Neural cell (in vitro differentiated cells): ENCODE measurements around the gene KRTAP9-8. TPM values are rescaled to one million over a fixed set of nuclear protein-coding genes. Genes with fewer than 3 reads are reported as not detected.

Experiments used
- H2AFZ ChIP-seq: fragments of 200-600, 300-800 bp; sonication (generic), shearing (Covaris generic); 2 replicates; pipeline ENCODE4 v1.6.0; 2014; ENCODE audit warnings: low read depth, mild to moderate bottlenecking, antibody characterized with exemption, low read length, moderate library complexity
- H3F3A ChIP-seq: fragments of 200-600 bp; shearing (Covaris generic); 2 replicates; pipeline ENCODE4 v1.6.1; 2016; ENCODE audit warnings: mild to moderate bottlenecking, moderate library complexity, mixed read lengths, antibody characterized with exemption, low read length; ENCODE audit not compliant: insufficient read depth, poor library complexity, severe bottlenecking
- H3K27ac ChIP-seq: fragments of 200-600, 300-800 bp; sonication (generic), shearing (Covaris generic); 2 replicates; pipeline ENCODE4 v1.5.1; 2014; ENCODE audit warnings: mild to moderate bottlenecking, low read length, moderate library complexity
- H3K27me3 ChIP-seq: fragments of 300-800, 200-600 bp; sonication (generic), shearing (Covaris generic); 2 replicates; pipeline ENCODE4 v1.6.0; 2014; ENCODE audit warnings: mild to moderate bottlenecking, low read depth, low read length, moderate library complexity; ENCODE audit not compliant: insufficient read depth
- H3K36me3 ChIP-seq: fragments of 300-800, 200-600 bp; sonication (generic), shearing (Covaris generic); 2 replicates; pipeline ENCODE4 v1.5.1; 2014; ENCODE audit warnings: mild to moderate bottlenecking, antibody characterized with exemption, low read length, moderate library complexity; ENCODE audit not compliant: insufficient read depth
- H3K4me2 ChIP-seq: fragments of 300-800, 200-600 bp; sonication (generic), shearing (Covaris generic); 2 replicates; pipeline ENCODE4 v1.6.0; 2014; ENCODE audit warnings: mild to moderate bottlenecking, low read length
- H3K4me3 ChIP-seq: fragments of 300-800, 200-600 bp; sonication (generic), shearing (Covaris generic); 2 replicates; pipeline ENCODE4 v1.5.1; 2014; ENCODE audit warnings: mild to moderate bottlenecking, low read length, moderate library complexity
- H3K79me2 ChIP-seq: fragments of 200-600 bp; shearing (Covaris generic); replicated peaks from 2 replicates; pipeline ENCODE4 v1.6.0; 2014; ENCODE audit warnings: mild to moderate bottlenecking, low read length, moderate library complexity; ENCODE audit not compliant: insufficient read depth
- H3K9ac ChIP-seq: fragments of 300-800, 200-600 bp; sonication (generic), shearing (Covaris generic); 2 replicates; pipeline ENCODE4 v1.6.1; 2016; ENCODE audit warnings: mild to moderate bottlenecking, low read length, mixed read lengths
- H3K9me2 ChIP-seq: fragments of 200-600 bp; shearing (Covaris generic); 2 replicates; pipeline ENCODE4 v1.6.1; 2016; ENCODE audit warnings: mild to moderate bottlenecking, low read length, mixed read lengths; ENCODE audit not compliant: insufficient read depth
- H3K9me3 ChIP-seq: fragments of 200-600, 300-800 bp; sonication (generic), shearing (Covaris generic); 2 replicates; pipeline ENCODE4 v1.6.1; 2016; ENCODE audit warnings: mild to moderate bottlenecking, mixed run types, low read length, moderate library complexity, mixed read lengths
- H4K20me1 ChIP-seq: fragments of 200-600 bp; shearing (Covaris generic); 2 replicates; pipeline ENCODE4 v1.6.1; 2016; ENCODE audit warnings: mild to moderate bottlenecking, mixed run types; ENCODE audit not compliant: insufficient read depth
- CTCF ChIP-seq: fragments of 450-650 bp; IDR thresholded peaks from 2 replicates; pipeline ENCODE4 v1.5.1; 2014; ENCODE audit warnings: antibody characterized with exemption, mild to moderate bottlenecking, moderate library complexity; ENCODE audit not compliant: poor library complexity, severe bottlenecking
- EP300 ChIP-seq: fragments of 450-650 bp; conservative IDR thresholded peaks from 2 replicates; pipeline ENCODE4 v1.6.1; 2014; ENCODE audit warnings: antibody characterized with exemption, mild to moderate bottlenecking, moderate library complexity; ENCODE audit not compliant: poor library complexity, severe bottlenecking
- EZH2 ChIP-seq: fragments of 200-600, 300-800 bp; shearing (Covaris generic), sonication (generic); IDR thresholded peaks from 2 replicates; pipeline ENCODE4 v1.6.1; 2014; ENCODE audit warnings: antibody characterized with exemption, low read length, borderline replicate concordance, mild to moderate bottlenecking; ENCODE audit not compliant: insufficient read depth, poor library complexity, severe bottlenecking
- MXI1 ChIP-seq: fragments of 450-650 bp; conservative IDR thresholded peaks from 2 replicates; pipeline ENCODE4 v1.6.1; 2014; ENCODE audit warnings: antibody characterized with exemption, mild to moderate bottlenecking; ENCODE audit not compliant: poor library complexity, severe bottlenecking
- POLR2AphosphoS5 ChIP-seq: IDR thresholded peaks from 2 replicates; pipeline ENCODE4 v1.6.1; 2012
- RAD21 ChIP-seq: fragments of 450-650 bp; conservative IDR thresholded peaks from 2 replicates; pipeline ENCODE4 v1.6.1; 2014; ENCODE audit warnings: antibody characterized with exemption, mild to moderate bottlenecking, moderate library complexity
- REST ChIP-seq: IDR thresholded peaks from 2 replicates; pipeline ENCODE4 v1.6.1; 2012; ENCODE audit warnings: borderline replicate concordance
- SMC3 ChIP-seq: fragments of 450-650 bp; conservative IDR thresholded peaks from 2 replicates; pipeline ENCODE4 v1.6.1; 2014; ENCODE audit warnings: antibody characterized with exemption, mild to moderate bottlenecking, moderate library complexity; ENCODE audit not compliant: poor library complexity
- TAF1 ChIP-seq: IDR thresholded peaks from 2 replicates; pipeline ENCODE4 v1.6.1; 2012; ENCODE audit warnings: low read depth
- polyA plus RNA-seq: library from polyadenylated mRNA; depleted of rRNA; stranded (reverse); fragments of >200 nt; gene quantifications from 2 replicates; pipeline ENCODE4 v1.2.3, GENCODE V29; 2014

The KRTAP9-8 gene
- polyA plus RNA-seq, 1 donor from 2014 or later, result not detected

GRCh38 chr17:41264599-41264998 is 26.8 kb downstream of the KRTAP9-8 start:
- Histone ChIP-seq H4K20me1 (no peaks in the 10 kb centered on the region), H3K4me3 (no peak overlapping the region), H3K36me3 (no peaks in the 10 kb centered on the region), H3K9ac (no peak overlapping the region), H3K9me2 (no peaks in the 10 kb centered on the region), H2AFZ (no peak overlapping the region), H3K9me3 (no peaks in the 10 kb centered on the region), H3K79me2 (no peaks in the 10 kb centered on the region), H3K27ac (no peak overlapping the region), H3K27me3 (no peaks in the 10 kb centered on the region), H3K4me2 (no peak overlapping the region), H3F3A (no peaks in the 10 kb centered on the region)
- TF ChIP-seq TAF1 (no peak), SMC3 (no peak), MXI1 (no peak), EP300 (no peak), EZH2 (no peak), REST (no peak), CTCF (no peak), RAD21 (no peak), POLR2AphosphoS5 (no peak)

- Histone ChIP-seq H2AFZ (no peak within 1 kb of the TSS), H4K20me1 (no peaks in the 10 kb centered on the region), H3K9me3 (no peaks in the 10 kb centered on the region), H3F3A (no peaks in the 10 kb centered on the region), H3K4me3 (no peak within 1 kb of the TSS), H3K36me3 (no peaks in the 10 kb centered on the region), H3K9me2 (no peaks in the 10 kb centered on the region), H3K27me3 (no peaks in the 10 kb centered on the region), H3K27ac (no peak within 1 kb of the TSS), H3K4me2 (no peak within 1 kb of the TSS), H3K79me2 (no peaks in the 10 kb centered on the region), H3K9ac (no peak within 1 kb of the TSS)
- TF ChIP-seq SMC3, result no peak
- TF ChIP-seq CTCF, result no peak
- no peak for TF ChIP-seq TAF1
- no peak for TF ChIP-seq EZH2
- no peak for TF ChIP-seq POLR2AphosphoS5
- no peak for TF ChIP-seq REST
- no peak for TF ChIP-seq EP300
- TF ChIP-seq MXI1, result no peak
- no peak for TF ChIP-seq RAD21
Measured at GRCh38 chr17:41265078-41265477, 27.3 kb downstream of the KRTAP9-8 start, which contains the start of gene KRTAP9-6. KRTAP9-6 (plus strand) TSS chr17:41265378; CDS start chr17:41265378, 0 bp downstream.
